Activated effector memory CD4-positive, alpha-beta T cell treated with Interleukin-2 at 50 U/mL for 16 hours (primary cell): ENCODE data around the gene TSNAX.
"Not testable (repeated sequence)": the region's sequence is repeated elsewhere in the genome, so short reads cannot be mapped to it uniquely, and the experiment has no call there.

ENCODE experiments used
- DNase-seq: peaks from one replicate; pipeline ENCODE4 v3.0.0-alpha.2; 2020

The TSNAX gene

GRCh38 chr1:231564373-231564772 lies 35.9 kb downstream of the TSNAX start:
- DNase-seq: no peak

- no peak for DNase-seq
Observed at GRCh38 chr1:231566496-231566895, 38.0 kb downstream of the TSNAX start.

- DNase-seq: not testable (repeated sequence)
Observed at GRCh38 chr1:231570262-231570661, 41.8 kb downstream of the TSNAX start.

GRCh38 chr1:231571904-231572303 lies 43.4 kb downstream of the TSNAX start:
- no peak for DNase-seq

- no peak for DNase-seq
Observed at GRCh38 chr1:231575472-231575871, 47.0 kb downstream of the TSNAX start.

GRCh38 chr1:231576804-231577718 lies 48.6 kb downstream of the TSNAX start:
- DNase-seq: no peak

GRCh38 chr1:231580874-231581273 lies 52.4 kb downstream of the TSNAX start:
- DNase-seq: no peak

GRCh38 chr1:231581859-231582258 lies 53.4 kb downstream of the TSNAX start:
- no peak for DNase-seq

- no peak for DNase-seq
Observed at GRCh38 chr1:231583376-231583775, 54.9 kb downstream of the TSNAX start.

- no peak for DNase-seq
Observed at GRCh38 chr1:231584117-231584516, 55.6 kb downstream of the TSNAX start.

- no peak for DNase-seq
Observed at GRCh38 chr1:231584921-231585320, 56.5 kb downstream of the TSNAX start.

GRCh38 chr1:231590453-231591198 lies 62.2 kb downstream of the TSNAX start:
- no peak for DNase-seq

- DNase-seq: no peak
Observed at GRCh38 chr1:231591466-231591865, 63.0 kb downstream of the TSNAX start.

- DNase-seq: no peak
Observed at GRCh38 chr1:231592809-231593208, 64.3 kb downstream of the TSNAX start.

GRCh38 chr1:231593264-231593663 lies 64.8 kb downstream of the TSNAX start:
- DNase-seq: not testable (repeated sequence)

- no peak for DNase-seq
Observed at GRCh38 chr1:231594123-231594522, 65.7 kb downstream of the TSNAX start.

GRCh38 chr1:231594749-231595148 lies 66.3 kb downstream of the TSNAX start:
- no peak for DNase-seq

- no peak for DNase-seq
Observed at GRCh38 chr1:231596337-231596791, 67.9 kb downstream of the TSNAX start.

- DNase-seq: no peak
Observed at GRCh38 chr1:231597971-231598370, 69.5 kb downstream of the TSNAX start.

GRCh38 chr1:231600458-231600976 lies 72.0 kb downstream of the TSNAX start:
- DNase-seq: no peak

- no peak for DNase-seq
Observed at GRCh38 chr1:231601824-231602672, 73.6 kb downstream of the TSNAX start.

GRCh38 chr1:231602673-231602984 lies 74.2 kb downstream of the TSNAX start:
- no peak for DNase-seq
